Subcutaneous adipose tissue (tissue), 4 donors: ENCODE data around the gene TMEM225B. TPM values are rescaled to one million over a fixed set of nuclear protein-coding genes. Genes with fewer than 3 reads are reported as not detected.

Experiments used
- total RNA-seq, 4 donors: library from RNA; depleted of rRNA; stranded (reverse); fragments of >200 nt; gene quantifications; one replicate each; pipeline ENCODE4 v1.1.0, GENCODE V29; 2016
- TF ChIP-seq, protein P1 (sequence below): fragments of 450-650 bp; IDR thresholded peaks from one replicate; pipeline ENCODE4 v1.5.1; 2016; ENCODE audit warnings: low read depth, mild to moderate bottlenecking, control low read depth, antibody characterized with exemption, moderate library complexity

Gene TMEM225B
- total RNA-seq, 4 donors from 2014 or later: 1.1 to 4.0 (median 1.2) TPM

DNA sequence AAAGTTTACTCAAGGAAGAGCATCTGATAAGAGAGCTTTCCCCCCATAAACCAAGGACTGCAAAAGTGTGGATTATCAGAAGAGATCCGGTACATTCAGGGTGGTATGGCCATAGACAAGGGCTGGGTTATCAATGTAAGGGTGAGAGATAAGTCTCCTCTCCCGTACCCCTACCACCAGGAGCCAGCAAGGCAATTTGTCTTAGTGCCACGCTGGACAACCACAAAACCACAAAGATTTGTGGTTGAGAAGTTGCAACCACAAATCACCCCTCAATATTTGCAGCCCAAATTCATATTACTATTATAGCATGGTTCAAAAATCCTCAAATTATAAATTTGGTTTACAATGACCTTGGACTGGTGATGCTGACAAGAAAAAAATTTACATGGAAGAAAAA is 16.4 kb downstream of the TMEM225B start:
- TF ChIP-seq, protein P1, sequence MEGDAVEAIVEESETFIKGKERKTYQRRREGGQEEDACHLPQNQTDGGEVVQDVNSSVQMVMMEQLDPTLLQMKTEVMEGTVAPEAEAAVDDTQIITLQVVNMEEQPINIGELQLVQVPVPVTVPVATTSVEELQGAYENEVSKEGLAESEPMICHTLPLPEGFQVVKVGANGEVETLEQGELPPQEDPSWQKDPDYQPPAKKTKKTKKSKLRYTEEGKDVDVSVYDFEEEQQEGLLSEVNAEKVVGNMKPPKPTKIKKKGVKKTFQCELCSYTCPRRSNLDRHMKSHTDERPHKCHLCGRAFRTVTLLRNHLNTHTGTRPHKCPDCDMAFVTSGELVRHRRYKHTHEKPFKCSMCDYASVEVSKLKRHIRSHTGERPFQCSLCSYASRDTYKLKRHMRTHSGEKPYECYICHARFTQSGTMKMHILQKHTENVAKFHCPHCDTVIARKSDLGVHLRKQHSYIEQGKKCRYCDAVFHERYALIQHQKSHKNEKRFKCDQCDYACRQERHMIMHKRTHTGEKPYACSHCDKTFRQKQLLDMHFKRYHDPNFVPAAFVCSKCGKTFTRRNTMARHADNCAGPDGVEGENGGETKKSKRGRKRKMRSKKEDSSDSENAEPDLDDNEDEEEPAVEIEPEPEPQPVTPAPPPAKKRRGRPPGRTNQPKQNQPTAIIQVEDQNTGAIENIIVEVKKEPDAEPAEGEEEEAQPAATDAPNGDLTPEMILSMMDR: no peak

DNA sequence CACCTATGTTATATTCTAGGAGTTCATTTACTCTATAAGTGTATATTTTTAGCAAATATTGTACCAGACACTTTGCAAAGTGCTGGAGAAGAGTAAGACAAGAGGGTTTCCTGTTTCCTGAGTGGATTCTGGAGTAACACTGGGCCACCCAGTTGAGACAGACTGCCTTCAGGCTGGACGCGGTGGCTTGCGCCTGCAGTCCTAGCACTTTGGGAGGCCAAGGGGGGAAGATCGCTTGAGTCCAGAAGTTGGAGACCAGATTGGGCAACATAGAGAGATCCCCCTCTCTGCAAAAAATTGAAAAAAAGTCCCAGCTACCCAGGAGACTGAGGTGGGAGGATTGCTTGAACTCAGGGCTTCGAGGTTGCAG is 17.9 kb downstream of the TMEM225B start:
- TF ChIP-seq, protein P1: no peak

DNA sequence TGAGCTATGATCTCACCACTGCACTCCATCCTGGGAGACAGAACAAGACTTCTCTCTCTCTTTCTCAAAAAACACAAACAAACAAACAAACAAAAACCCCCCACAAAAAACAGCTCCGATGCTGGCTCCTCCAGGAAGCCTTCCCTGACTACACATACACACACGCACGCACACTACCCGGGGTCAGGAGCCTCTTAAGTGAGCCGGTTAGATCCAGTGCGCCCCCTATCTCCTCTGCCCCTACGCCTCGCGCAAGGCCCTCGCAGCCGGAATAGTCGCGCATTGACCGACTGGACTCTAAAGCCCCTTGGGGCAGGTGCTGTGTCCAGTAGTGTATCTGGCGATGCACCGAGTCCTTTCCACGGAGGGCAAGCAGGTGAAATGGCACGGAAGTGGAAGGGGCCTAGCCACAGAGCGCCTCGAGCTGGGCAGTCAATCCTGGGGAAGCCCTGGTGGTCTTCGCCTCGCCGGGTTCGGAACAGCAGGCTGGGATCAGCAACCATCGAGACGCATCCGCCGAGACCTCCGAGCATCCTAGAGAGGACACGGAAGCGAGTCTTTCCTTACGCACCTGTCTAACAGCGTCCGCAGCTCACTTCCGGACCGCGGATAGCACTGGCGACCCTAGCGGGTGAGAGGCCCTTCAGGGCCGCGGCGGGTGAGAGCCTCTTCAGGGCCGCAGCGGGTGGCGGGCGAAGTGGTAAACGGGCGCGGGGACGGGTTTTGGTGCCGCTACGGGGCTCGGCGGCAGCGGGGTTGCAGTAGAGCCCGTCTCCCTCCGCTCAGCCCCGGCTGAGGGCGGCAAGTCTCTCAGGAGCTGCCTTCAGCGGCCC is 18.5 kb downstream of the TMEM225B start, which contains the start of gene ZSCAN25:
Gene ZSCAN25 (plus strand): TSS at position 588 of the 833 bp plus-strand sequence. CDS start 2,661 bp downstream, outside the sequence.
- TF ChIP-seq, protein P1: no peak

DNA sequence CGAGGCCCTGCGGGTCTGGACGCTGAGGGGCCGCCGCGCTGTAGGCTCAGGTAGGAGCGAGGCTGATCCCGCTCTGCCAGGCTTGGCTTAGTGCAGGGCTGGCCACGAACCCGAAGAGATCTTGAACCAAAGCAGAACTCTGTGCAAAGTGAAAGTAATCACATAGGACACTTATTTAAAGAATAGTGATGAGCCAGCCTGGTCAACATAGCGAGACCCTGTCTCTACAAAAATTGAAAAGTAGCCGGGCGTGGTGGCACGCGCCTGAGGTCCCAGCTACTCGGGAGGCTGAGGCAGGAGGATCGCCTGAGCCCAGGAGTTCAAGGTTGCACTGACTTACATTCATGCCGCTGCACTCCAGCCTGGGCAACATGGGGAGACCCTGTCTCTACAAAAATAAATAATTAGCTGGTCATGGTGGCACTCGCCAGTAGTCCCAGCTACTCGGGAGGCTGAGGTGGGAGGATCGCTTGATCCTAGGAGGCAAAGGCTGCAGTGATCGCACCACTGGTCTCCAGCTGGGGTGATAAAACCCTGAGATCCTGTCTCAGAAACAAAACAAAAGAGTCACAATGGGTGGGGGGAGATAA is 19.2 kb downstream of the TMEM225B start:
- TF ChIP-seq, protein P1: no peak

DNA sequence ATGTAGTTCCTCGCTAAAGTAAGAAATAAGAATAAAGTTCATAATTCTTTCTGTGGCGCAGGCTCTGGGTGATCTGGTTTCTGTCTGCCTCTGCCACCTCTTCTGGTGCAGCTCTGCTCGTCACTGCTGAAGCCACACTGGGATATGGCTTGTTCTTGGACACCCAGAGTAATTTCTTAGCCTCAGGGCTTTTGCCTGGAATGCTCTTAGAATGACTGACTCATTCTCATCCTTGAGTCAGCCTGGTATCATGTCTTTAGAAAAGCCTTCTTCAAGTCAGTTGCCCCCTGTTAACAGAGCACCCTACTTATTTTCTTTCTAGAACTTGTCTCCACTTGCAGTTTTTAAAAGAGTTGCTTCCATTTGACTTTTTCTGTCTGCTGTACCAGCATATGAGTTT is 20.7 kb downstream of the TMEM225B start:
- TF ChIP-seq, protein P1: no peak

DNA sequence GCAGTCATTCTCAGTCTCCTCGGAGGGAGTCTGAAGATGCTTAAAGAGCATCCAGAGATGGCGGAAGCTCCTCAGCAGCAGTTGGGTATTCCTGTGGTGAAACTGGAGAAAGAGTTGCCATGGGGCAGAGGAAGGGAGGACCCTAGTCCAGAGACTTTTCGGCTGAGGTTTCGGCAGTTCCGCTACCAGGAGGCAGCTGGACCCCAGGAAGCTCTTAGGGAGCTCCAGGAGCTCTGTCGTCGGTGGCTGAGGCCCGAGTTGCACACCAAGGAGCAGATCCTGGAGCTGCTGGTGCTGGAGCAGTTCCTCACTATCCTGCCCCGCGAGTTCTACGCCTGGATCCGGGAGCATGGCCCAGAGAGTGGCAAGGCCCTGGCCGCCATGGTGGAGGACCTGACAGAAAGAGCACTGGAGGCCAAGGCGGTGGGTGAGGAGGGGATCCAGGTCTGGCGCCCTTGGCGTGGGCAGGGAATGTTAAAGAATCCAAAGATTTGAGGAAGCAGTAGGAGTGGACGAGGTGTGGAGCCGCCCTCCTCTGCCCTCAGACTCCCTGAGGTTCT is 21.6 kb downstream of the TMEM225B start:
- TF ChIP-seq, protein P1: no peak

DNA sequence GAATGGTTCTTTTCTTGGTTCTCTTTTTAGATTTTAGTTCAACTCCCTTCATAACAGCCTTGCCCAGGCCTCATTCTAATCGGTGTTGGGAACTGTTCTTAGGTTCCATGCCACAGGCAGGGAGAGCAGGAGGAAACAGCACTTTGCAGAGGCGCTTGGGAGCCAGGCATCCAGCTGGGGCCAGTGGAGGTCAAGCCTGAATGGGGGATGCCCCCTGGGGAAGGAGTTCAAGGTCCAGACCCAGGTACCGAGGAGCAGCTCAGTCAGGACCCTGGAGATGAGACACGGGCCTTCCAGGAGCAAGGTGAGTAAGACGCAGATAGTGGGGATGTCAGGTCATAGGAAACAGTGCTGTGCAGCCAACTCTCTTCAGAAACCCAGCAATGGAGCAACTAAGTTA is 23.2 kb downstream of the TMEM225B start:
- TF ChIP-seq, protein P1: no peak
